Thyroid gland (tissue), 4 donors: ENCODE data around the gene ACTA2.

Experiments
- POLR2A ChIP-seq, 2 donors: fragments of 450-650 bp; IDR thresholded peaks; one replicate each; pipeline ENCODE4 v1.6.1; 2017; ENCODE audit warnings: antibody characterized with exemption in 2 of 2, mild to moderate bottlenecking in 2 of 2, moderate library complexity in 1 of 2
- TF ChIP-seq, protein P1 (sequence below), 6 experiments: fragments of 200-600 bp in 3 of 6; fragments of 450-650 bp in 3 of 6; sonication (generic) in 3 of 6; IDR thresholded peaks; one replicate each; pipeline ENCODE4 v1.5.1; 2016 to 2019; ENCODE audit warnings: antibody characterized with exemption in 6 of 6, mild to moderate bottlenecking in 2 of 6, inconsistent platforms in 1 of 6, moderate library complexity in 1 of 6

DNA sequence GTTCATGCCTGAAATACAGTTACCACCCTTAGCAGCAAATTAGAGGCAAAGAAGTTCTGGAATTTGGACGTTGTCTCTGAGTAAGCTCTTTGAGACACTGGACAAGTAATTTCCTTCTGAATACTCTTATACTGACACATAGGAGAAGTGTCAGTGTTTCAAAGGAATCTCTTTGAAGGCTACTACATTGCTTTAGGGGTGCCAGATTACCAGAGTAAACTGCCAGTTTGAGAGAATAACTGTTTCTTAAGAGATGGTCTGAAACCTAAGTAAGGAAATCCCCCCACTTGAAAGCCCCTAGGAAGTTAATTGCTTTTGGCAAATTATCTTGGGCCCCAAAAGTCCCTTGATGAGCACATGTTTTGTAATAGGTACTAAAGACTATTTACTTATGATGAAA lies 41.4 kb upstream of the ACTA2 start:
- TF ChIP-seq, protein P1, sequence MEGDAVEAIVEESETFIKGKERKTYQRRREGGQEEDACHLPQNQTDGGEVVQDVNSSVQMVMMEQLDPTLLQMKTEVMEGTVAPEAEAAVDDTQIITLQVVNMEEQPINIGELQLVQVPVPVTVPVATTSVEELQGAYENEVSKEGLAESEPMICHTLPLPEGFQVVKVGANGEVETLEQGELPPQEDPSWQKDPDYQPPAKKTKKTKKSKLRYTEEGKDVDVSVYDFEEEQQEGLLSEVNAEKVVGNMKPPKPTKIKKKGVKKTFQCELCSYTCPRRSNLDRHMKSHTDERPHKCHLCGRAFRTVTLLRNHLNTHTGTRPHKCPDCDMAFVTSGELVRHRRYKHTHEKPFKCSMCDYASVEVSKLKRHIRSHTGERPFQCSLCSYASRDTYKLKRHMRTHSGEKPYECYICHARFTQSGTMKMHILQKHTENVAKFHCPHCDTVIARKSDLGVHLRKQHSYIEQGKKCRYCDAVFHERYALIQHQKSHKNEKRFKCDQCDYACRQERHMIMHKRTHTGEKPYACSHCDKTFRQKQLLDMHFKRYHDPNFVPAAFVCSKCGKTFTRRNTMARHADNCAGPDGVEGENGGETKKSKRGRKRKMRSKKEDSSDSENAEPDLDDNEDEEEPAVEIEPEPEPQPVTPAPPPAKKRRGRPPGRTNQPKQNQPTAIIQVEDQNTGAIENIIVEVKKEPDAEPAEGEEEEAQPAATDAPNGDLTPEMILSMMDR (IDR thresholded peaks at IDR 0.05): no peak
- no peak for TF ChIP-seq POLR2A (IDR thresholded peaks at IDR 0.05)
